ENCODE measurements around the gene PHGDH.

PHGDH gene

DNA sequence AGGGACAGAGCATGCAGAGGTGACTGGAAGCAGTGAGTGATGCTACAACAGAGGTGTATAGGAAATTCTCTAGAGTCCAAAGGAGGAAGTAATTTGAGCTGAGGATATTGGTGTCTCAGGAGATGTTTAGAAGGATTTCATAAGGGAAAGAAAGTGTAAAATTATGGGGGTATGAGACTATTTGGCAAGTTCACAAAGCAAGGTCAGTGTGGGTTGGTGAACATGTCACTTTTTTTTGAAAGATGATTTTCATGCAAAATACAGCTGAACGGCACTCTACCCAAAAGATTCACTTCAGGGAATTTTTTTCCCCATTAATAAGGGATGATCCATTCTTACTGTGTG is 32.8 kb downstream of the PHGDH start:
- no peak overlapping the region for H3K4me3 ChIP-seq (ENCODE audit: low read length)

DNA sequence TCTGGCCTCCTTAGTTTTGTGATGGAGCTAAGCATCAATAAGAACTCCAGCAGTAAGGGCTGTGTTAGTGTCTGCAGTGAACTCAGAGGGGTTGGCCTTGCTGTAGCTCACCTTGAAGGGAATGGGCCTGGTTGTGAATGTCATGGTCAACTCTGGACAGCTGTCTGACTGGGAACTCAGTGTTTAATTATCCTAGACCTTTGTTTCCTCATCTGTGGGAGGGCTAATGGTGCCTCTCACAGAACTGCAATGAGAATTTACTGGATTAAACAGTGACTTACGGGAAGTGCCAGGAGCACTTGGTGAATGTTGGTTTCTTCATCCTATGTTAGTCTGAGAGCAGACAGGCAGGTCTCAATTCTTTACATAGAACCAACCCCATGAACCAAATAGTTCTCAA is 33.3 kb downstream of the PHGDH start:
- H3K4me3 ChIP-seq (ENCODE audit: low read length): no peak overlapping the region
- no peak for TF ChIP-seq ZNF274 (IDR thresholded peaks at IDR 0.05; ENCODE audit: low read depth, low read length)

More for the DNA sequence above, 32.8 kb downstream of the PHGDH start:
- TF ChIP-seq ZNF274 (IDR thresholded peaks at IDR 0.05; ENCODE audit: low read depth, low read length): no peak

DNA sequence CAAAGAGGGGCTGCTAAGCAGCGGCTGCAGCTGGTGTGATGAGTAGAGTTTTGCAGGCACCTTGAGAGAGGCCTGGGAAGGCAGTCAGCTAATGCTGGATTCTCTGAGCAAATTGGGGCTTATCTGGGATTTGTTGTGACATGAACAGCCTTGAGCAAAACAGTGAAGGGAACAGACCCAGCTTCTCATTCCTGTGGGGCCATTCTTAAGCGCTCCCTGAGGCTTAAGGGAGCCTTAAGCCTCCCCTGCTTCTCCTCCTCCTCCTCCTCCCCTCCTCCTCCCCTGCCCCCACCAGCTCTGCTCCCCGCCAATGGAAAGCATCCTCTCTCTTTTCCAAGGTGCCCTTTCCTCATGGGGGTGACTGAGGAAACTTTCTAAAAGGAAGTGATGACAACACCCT is 35.7 kb downstream of the PHGDH start:
- no peak overlapping the region for H3K4me3 ChIP-seq (ENCODE audit: low read length)
- no peak for TF ChIP-seq ZNF274 (IDR thresholded peaks at IDR 0.05; ENCODE audit: low read depth, low read length)

DNA sequence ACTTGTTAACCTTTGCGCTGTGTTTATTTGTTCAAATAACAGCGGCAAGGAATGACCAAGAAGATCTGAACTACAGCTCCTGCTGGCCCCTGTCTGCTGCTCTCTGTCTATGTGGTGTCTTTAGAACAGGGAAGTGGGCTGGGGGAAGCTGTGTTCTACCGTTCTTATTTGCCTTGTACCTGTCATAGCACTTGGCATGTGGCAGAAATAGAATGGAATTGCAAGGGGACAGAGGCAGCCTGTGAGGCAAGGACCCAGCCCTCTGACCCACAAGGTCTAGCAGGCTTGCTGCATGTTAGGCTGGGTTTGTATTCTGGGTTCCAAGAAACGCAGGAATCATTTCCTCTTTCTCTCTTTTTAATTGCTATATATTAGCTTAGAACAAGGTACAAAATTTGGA is 36.3 kb downstream of the PHGDH start:
- no peak overlapping the region for H3K4me3 ChIP-seq (ENCODE audit: low read length)
- no peak for TF ChIP-seq ZNF274 (IDR thresholded peaks at IDR 0.05; ENCODE audit: low read depth, low read length)

DNA sequence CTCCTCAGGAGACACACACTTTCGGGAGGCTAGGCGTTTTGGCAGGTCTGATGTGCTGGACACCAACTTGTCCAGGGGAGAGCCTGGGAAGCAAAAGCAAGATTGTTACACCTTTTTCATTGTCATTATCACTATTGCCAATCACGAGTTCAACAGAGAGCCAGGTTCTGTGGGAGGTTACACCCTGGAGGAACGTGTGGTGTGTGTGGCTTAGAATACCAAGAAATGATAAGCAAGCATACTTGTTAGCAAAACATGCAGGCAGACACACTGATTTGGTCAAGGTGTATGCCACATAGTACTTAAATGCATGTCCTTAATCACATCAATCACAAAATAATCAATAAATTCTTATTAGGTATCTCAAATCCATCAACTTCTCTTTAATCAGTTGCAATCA is 40.9 kb downstream of the PHGDH start:
- TF ChIP-seq ZNF274 (IDR thresholded peaks at IDR 0.05; ENCODE audit: low read depth, low read length): no peak
- H3K4me3 ChIP-seq (ENCODE audit: low read length): no peak overlapping the region

DNA sequence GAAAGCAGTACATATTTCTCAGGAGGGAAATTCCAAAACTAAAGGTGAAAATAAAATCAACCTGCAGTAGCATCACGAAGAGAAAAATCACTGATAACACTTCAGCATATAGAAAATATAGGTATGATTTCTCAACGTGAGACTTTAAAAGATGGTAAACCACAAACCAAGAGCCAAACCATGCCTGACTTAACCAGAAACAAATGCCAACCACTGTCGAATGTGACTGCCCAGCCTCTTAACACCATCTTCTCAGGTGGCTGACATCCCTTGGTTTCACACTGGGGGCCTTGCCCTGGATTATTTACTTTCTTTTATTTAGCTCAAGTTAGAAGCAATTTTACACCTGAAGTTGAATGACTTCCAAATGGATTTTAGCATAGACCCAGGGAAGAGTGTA is 46.9 kb downstream of the PHGDH start:
- TF ChIP-seq ZNF274 (IDR thresholded peaks at IDR 0.05; ENCODE audit: low read depth, low read length): no peak
- no peak overlapping the region for H3K4me3 ChIP-seq (ENCODE audit: low read length)

DNA sequence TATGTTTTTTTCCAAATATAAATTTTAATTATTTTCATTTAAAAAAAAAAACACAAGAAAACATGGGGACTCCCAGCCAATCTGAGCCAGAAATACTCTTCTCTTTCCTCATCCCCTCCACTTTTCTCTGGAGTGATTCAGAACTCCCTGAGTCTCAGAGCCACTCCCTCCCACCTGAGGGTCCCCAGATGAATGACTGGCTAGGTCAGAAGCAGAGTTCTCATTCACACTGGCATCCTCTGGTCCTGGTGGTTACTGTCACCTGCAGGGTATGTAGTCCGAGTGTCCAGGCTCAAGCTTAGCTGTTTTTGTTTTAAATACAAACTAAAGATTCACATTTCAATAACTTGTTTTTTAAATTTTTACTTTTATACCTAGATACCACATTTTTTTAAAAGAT is 50.7 kb downstream of the PHGDH start:
- TF ChIP-seq ZNF274 (IDR thresholded peaks at IDR 0.05; ENCODE audit: low read depth, low read length): no peak
- no peak overlapping the region for H3K4me3 ChIP-seq (ENCODE audit: low read length)

DNA sequence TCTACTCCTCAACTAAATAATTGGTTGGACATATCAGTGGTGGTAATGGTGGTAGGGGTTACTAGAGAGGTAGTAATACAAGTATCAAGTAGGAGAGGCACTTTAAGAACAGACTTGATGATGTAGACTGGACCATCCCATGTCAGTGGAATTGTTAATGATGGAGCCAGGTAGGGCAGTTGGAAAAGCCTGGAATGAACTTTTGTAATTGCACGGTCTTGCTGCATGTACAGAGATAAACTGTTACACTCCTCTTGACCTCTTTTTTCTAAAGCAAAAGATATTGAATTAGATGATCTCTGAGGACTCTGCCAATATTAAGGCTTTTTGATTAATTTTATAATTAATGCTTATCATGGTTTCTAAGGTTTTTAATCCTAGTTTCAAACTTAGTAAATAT is 51.2 kb downstream of the PHGDH start:
- no peak overlapping the region for H3K4me3 ChIP-seq (ENCODE audit: low read length)
- TF ChIP-seq ZNF274 (IDR thresholded peaks at IDR 0.05; ENCODE audit: low read depth, low read length): no peak

DNA sequence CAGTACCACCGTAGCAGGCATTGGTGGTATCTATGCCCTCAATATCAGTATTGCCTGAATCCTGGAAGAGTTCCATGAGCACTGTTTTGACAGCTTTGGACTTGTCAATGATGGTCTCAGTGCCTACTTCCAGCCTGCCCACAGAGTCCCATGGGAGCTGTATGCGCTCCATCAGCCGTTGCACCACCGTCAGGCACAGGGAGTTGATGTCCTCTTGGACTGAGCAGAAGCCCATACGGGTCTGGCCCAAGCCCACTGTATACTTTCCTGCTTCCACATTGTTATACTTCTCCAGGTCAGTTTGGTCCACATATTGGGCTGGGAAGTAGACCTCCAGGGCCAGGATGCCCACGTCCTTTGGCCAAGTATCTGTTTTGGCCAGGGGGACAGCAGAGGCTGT is 52.5 kb downstream of the PHGDH start:
- H3K4me3 ChIP-seq (ENCODE audit: low read length): no peak overlapping the region
- TF ChIP-seq ZNF274 (IDR thresholded peaks at IDR 0.05; ENCODE audit: low read depth, low read length): no peak

DNA sequence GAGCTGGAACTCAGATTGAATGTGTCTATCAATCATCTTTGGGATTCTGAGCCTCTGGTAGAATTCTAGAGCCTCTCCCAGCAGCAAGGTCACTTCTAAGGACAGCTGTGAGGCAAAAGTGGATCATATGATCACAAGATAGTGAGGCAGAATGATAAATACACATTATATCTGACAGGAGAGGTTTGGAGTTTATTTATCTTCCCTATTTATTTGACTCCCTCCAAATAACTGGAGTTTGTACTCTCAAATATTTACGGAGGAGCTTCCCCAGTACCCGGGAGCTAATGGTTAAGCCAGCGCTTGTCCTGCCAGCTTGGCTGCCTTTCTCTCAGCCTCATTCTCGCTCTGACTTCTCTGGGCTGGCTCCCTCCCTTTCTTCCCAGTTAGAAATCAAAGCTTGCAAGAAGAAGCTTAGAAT is 54.6 kb downstream of the PHGDH start:
- TF ChIP-seq ZNF274 (IDR thresholded peaks at IDR 0.05; ENCODE audit: low read depth, low read length): no peak
- no peak overlapping the region for H3K4me3 ChIP-seq (ENCODE audit: low read length)

DNA sequence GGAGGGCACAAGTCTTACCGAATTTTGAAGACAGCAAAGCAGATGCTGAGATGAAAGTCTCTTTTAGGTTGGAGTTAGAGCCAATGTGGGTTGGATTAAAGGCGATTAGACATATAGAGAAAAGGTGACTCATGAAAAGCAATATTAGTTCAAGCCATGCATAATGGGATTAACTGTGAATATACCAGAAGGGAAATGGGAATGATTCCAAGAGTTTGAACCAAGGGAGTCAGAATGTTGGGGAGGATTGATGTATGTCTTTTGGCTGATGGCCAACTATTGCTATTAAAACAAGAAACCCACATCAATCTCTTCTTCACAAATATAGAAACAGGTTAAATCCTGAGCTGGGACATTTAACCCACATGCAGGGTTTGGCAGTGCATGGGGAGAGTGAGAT is 55.8 kb downstream of the PHGDH start:
- H3K4me3 ChIP-seq (ENCODE audit: low read length): no peak overlapping the region
- no peak for TF ChIP-seq ZNF274 (IDR thresholded peaks at IDR 0.05; ENCODE audit: low read depth, low read length)

DNA sequence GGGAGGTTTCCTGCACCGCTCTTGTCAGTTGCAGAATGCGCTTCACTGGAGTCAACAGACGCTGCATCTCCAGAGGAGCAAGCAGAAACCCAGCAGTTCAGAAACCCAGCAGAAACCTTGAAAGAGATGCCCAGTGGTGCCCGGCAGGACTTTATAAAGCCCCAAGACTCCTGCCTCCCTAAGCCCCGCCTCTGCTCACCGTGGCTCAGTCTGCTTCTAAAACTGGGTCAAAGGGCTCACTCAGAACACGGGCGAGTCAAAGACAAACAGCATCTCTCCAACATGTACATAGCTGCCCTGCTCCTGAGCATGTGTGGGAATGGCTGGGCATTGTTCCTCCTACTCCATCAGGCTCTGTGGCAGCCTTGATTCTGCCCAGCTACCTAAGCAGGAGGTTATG is 57.0 kb downstream of the PHGDH start, which contains the start of gene HMGCS2:
Gene HMGCS2 (minus strand): TSS at position 128 of the 400 bp plus-strand sequence. CDS start 61 bp downstream, at position 67.
- no peak for TF ChIP-seq ZNF274 (IDR thresholded peaks at IDR 0.05; ENCODE audit: low read depth, low read length)
- no peak within 1 kb of the TSS for H3K4me3 ChIP-seq (ENCODE audit: low read length)

DNA sequence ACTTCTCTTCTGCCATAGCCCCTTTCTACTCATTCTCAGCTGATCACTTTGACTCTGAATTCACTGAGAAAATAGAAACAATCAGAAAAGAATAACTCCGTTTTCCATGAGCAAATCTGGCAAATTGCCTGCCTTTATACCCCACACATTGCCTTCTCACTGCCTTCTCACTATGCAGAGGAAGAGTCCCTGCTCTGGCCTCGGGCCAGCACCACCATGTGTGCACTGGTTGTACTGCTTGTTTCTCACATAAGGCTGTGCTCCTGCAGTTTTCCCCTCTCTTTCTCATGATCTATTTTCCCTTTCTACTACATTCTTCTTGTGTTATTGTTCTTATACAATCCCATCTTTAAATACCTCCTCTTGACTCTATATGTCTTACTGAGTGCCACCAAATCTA is 59.3 kb downstream of the PHGDH start:
- no peak overlapping the region for H3K4me3 ChIP-seq (ENCODE audit: low read length)

DNA sequence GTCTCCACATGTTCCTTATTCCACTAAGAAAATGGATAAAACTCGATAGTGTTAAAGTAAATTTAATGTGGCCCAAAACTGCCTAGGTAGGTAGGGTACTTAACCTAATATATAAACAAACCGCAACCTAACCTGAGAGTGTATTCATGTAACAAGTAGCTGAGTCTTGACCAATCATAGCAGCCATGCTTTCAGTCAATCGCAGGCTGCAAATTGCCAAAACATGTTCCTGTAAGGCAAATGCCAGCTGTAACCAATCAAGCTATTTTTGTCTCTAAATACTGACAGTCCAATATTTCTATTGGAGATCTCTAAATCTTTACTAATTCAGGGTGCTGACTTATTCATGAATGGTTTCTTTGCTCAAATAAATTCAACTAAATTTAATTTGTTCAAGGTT is 60.0 kb downstream of the PHGDH start:
- no peak overlapping the region for H3K4me3 ChIP-seq (ENCODE audit: low read length)
- TF ChIP-seq ZNF274 (IDR thresholded peaks at IDR 0.05; ENCODE audit: low read depth, low read length): no peak

More for the DNA sequence above, 59.3 kb downstream of the PHGDH start:
- TF ChIP-seq ZNF274 (IDR thresholded peaks at IDR 0.05; ENCODE audit: low read depth, low read length): no peak

DNA sequence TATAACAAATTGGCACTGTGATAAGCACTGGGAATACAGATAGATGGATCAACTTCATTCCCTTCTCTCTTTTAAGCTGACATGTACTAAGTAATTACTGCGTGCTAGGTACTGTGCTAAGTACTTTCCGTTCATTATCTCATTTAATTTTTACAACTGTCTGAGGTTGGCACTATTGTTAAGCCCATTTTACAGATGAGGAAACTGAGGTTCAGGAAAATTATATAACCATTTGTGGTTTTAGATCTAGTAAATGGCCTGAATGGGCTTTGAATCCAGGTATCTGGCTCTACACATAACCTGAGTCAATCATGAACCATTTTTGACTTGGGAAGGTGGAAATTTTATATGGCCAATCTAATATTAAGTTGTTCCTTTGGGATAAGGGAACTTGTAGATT is 60.6 kb downstream of the PHGDH start:
- no peak overlapping the region for H3K4me3 ChIP-seq (ENCODE audit: low read length)
- no peak for TF ChIP-seq ZNF274 (IDR thresholded peaks at IDR 0.05; ENCODE audit: low read depth, low read length)

DNA sequence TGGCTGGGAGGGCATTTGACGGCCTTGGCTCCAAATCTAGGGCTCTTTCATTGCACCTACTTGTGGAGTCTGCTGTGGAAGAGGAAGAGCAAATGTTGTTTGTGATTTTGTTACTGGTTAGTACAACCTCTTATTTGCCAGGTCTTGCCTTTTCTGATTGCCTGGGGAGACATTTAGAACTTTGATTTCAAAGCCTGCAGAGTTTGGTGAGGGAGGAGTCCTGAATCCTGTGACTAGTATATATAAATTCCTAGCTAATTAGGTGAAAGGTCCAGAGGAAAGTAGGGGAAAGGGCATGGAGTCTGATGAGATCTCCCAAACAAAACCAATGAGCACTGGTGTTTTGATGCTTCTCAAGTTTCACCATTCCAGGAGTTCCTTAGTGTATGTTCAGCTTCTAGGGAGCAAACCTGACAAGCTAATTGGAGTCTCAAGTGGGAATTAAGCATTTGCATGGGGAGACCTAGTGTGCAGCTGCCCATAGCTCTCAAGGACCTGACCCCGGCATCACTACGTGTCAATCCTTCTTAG is 62.0 kb downstream of the PHGDH start:
- no peak for TF ChIP-seq ZNF274 (IDR thresholded peaks at IDR 0.05; ENCODE audit: low read depth, low read length)
- H3K4me3 ChIP-seq (ENCODE audit: low read length): no peak overlapping the region
